DND-41 (cell line): Measurements from ENCODE around the gene SYNDIG1.

Source experiments
- ATAC-seq: fragments of 200-7000 bp; cut with Tn5 transposase; 3 replicates; pipeline ENCODE4 v1.9.1; 2021; ENCODE audit warnings: low read depth; ENCODE audit not compliant: insufficient read depth
- DNase-seq: peaks from one replicate; pipeline ENCODE4 v3.0.0-alpha.2; 2020
- H2AFZ ChIP-seq: 2 replicates; pipeline ENCODE4 v1.6.0; 2012; ENCODE audit warnings: low read depth, low read length
- H3K27ac ChIP-seq: 2 replicates; pipeline ENCODE4 v1.5.1; 2012; ENCODE audit warnings: low read length, inconsistent platforms
- H3K27me3 ChIP-seq: fragments of 200-600 bp; sonication (generic); 2 replicates; pipeline ENCODE4 v1.6.0; 2012; ENCODE audit warnings: low read length, mild to moderate bottlenecking, inconsistent platforms; ENCODE audit not compliant: insufficient read depth, poor library complexity
- H3K36me3 ChIP-seq: 2 replicates; pipeline ENCODE4 v1.5.1; 2012; ENCODE audit warnings: low read length, inconsistent platforms; ENCODE audit not compliant: insufficient read depth
- H3K4me1 ChIP-seq: 2 replicates; pipeline ENCODE4 v1.5.1; 2012; ENCODE audit warnings: mild to moderate bottlenecking, low read length; ENCODE audit not compliant: insufficient read depth
- H3K4me2 ChIP-seq: 2 replicates; pipeline ENCODE4 v1.6.0; 2012; ENCODE audit warnings: mild to moderate bottlenecking, moderate library complexity, low read length, inconsistent platforms; ENCODE audit not compliant: insufficient read depth
- H3K4me3 ChIP-seq, 2 experiments: fragments of 200-600 bp in 1 of 2; shearing (Covaris generic) in 1 of 2; 2 replicates each; pipeline ENCODE4 v1.5.1; 2012 to 2016; ENCODE audit warnings: inconsistent platforms in 2 of 2, low read length in 2 of 2, mild to moderate bottlenecking in 2 of 2, low read depth in 1 of 2, moderate library complexity in 1 of 2
- H3K79me2 ChIP-seq: 2 replicates; pipeline ENCODE4 v1.6.0; 2012; ENCODE audit warnings: low read length, inconsistent platforms; ENCODE audit not compliant: insufficient read depth
- H3K9ac ChIP-seq: 2 replicates; pipeline ENCODE4 v1.6.0; 2012; ENCODE audit warnings: low read depth, mild to moderate bottlenecking, inconsistent platforms, low read length, moderate library complexity
- H3K9me3 ChIP-seq: 2 replicates; pipeline ENCODE4 v1.5.1; 2012; ENCODE audit warnings: low read length, moderate library complexity, mild to moderate bottlenecking, inconsistent platforms; ENCODE audit not compliant: insufficient read depth, severe bottlenecking
- H4K20me1 ChIP-seq: 2 replicates; pipeline ENCODE4 v1.6.0; 2012; ENCODE audit warnings: low read length; ENCODE audit not compliant: insufficient read depth
- CTCF ChIP-seq: IDR thresholded peaks from 2 replicates; pipeline ENCODE4 v1.5.1; 2012; ENCODE audit warnings: borderline replicate concordance, low read length, moderate library complexity, mild to moderate bottlenecking; ENCODE audit not compliant: poor library complexity, severe bottlenecking; ENCODE audit errors: extremely low read depth
- EZH2 ChIP-seq: IDR thresholded peaks from 3 replicates; pipeline ENCODE4 v1.6.1; 2012; ENCODE audit warnings: borderline replicate concordance, low read depth, mild to moderate bottlenecking, moderate library complexity, low read length, inconsistent platforms; ENCODE audit not compliant: severe bottlenecking

Gene SYNDIG1

GRCh38 chr20:24678351-24679106 is 209.1 kb downstream of the SYNDIG1 start:
- no peak overlapping the region for H3K27ac ChIP-seq
- TF ChIP-seq EZH2, result no peak
- TF ChIP-seq CTCF, result no peak

DNA sequence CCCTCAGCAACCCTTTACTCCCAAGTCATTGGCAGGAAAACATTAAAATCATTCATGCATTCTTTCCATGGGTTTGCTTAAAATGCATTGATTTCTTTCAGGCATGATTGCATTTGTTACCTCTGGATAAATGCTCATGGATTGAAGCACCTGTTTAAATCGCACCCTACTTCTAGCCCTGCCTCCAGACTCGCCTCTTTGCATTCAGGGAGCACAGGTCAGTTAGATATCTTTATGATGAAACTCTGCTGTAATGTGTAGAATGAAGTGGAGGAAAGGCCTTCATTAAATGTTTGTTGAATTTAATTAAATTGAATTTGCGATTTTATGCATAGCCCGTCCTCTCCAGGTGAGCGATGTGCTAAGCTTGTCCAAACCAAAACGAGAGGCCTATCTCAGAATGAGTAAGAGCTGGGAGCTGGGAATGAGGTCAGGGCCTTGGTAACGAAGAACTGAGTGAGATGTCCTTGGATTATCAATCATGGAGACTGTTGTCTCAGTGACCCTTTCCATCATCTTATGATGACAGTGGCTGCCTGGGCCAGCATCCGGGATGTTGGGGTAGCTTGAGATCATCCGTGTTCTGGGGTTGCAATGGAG is 210.1 kb downstream of the SYNDIG1 start:
- Histone ChIP-seq H3K36me3 (no peaks in the 10 kb centered on the region), H3K79me2 (no peaks in the 10 kb centered on the region), H3K27me3 (no peaks in the 10 kb centered on the region), H4K20me1 (no peaks in the 10 kb centered on the region), H3K9me3 (no peaks in the 10 kb centered on the region), H3K4me2 (no peak overlapping the region), H2AFZ (no peak overlapping the region), H3K4me3 (no peak overlapping the region), H3K4me1 (no peaks in the 10 kb centered on the region), H3K27ac (no peak overlapping the region), H3K9ac (no peak overlapping the region)
- ATAC-seq (no peak), DNase-seq (no peak)
- no peak for TF ChIP-seq CTCF

More at GRCh38 chr20:24678351-24679106, 209.1 kb downstream of the SYNDIG1 start:
- Histone ChIP-seq H3K9me3 (no peaks in the 10 kb centered on the region), H3K9ac (no peak overlapping the region), H2AFZ (no peak overlapping the region), H3K79me2 (no peaks in the 10 kb centered on the region), H3K36me3 (no peaks in the 10 kb centered on the region), H3K4me1 (no peaks in the 10 kb centered on the region), H3K27me3 (no peaks in the 10 kb centered on the region), H4K20me1 (no peaks in the 10 kb centered on the region), H3K4me2 (no peak overlapping the region), H3K4me3 (no peak overlapping the region)
- DNase-seq, result no peak
- no peak for ATAC-seq

DNA sequence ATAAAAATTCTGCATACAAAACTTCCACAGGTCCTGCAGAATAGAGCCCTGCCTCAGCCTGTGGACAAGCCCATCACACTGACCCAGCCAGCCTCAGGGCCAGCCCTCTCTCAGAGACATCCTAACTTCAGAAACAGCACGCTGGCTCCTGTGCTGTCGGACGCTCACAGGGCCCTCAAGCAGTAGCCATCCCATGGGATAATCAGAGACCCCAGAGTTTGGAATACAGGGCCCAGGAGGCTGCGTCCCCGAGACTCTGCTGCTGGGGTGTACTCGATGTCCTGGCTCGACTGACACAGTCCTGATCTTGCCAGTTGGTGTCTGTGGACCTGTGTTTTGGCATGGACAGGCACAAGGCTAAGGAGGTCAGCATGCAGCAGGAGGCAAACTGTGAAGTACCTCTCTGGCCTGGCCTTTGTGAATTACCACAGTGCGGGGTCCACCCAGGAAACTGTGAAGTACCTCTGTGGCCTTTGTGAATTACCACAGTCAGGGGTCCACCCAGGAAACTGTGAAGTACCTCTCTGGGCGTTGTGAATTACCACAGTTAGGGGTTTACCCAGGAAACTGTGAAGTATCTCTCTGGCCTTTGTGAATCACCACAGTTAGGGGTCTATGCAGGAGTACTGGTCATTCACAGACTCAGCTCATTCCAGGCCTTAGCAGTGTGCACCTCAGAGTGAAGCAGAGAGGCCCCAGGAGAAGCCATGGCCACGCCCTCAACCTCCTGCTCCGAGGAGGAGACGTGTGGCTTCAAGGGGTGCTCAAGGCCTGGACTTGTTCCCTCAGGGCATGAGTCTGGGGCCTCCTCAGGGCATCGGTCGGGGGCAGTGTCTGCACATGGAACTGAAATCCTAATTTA is 212.4 kb downstream of the SYNDIG1 start:
- no peaks in the 10 kb centered on the region for H3K27me3 ChIP-seq
- no peak overlapping the region for H3K27ac ChIP-seq
- no peaks in the 10 kb centered on the region for H3K9me3 ChIP-seq
- no peak overlapping the region for H2AFZ ChIP-seq
- no peak overlapping the region for H3K4me3 ChIP-seq
- no peaks in the 10 kb centered on the region for H3K79me2 ChIP-seq
- H3K4me1 ChIP-seq, result no peaks in the 10 kb centered on the region
- H3K9ac ChIP-seq, result no peak overlapping the region
- no peaks in the 10 kb centered on the region for H4K20me1 ChIP-seq
- ATAC-seq (no peak), DNase-seq (no peak)
- no peaks in the 10 kb centered on the region for H3K36me3 ChIP-seq
- no peak for TF ChIP-seq EZH2
- TF ChIP-seq CTCF, result no peak
- no peak overlapping the region for H3K4me2 ChIP-seq
